H1 (cell line): Measurements from ENCODE around the gene ANAPC15. TPM values are rescaled to one million over a fixed set of nuclear protein-coding genes. Genes with fewer than 3 reads are reported as not detected.

Source experiments
- CTCF ChIA-PET: fragments of 300-600 bp; sonication (Branson Sonifier 250); formaldehyde crosslinking; loops from one replicate; lab custom pipeline; 2021; ENCODE audit not compliant: partially characterized antibody; lab: Charles Lee
- POLR2A ChIA-PET: fragments of 300-600 bp; sonication (Branson Sonifier 250); formaldehyde crosslinking; loops from one replicate; lab custom pipeline; 2021; ENCODE audit warnings: inconsistent platforms; ENCODE audit not compliant: partially characterized antibody; lab: Charles Lee
- DNase-seq, 2 experiments: peaks; one replicate each; pipeline versions ENCODE4 v3.0.0 to v3.0.0-alpha.2; 2010 to 2022; ENCODE audit warnings: low spot score in 2 of 2, low read depth in 1 of 2, mixed read lengths in 1 of 2
- FAIRE-seq: peaks from 2 replicates; lab custom pipeline; 2011; peaks lifted over from hg19 to GRCh38; lab: Jason Lieb, UNC
- H2AFZ ChIP-seq: 2 replicates; pipeline ENCODE4 v1.8.1; 2012; ENCODE audit warnings: low read length, inconsistent platforms
- H2AK5ac ChIP-seq: 2 replicates; pipeline ENCODE4 v1.6.1; 2013; ENCODE audit warnings: low read depth, low read length
- H2BK120ac ChIP-seq: replicated peaks from 2 replicates; pipeline ENCODE3; 2013; ENCODE audit warnings: low read depth, low read length, inconsistent platforms
- H2BK12ac ChIP-seq: 2 replicates; pipeline ENCODE4 v1.6.1; 2013; ENCODE audit warnings: low read depth, low read length
- H2BK15ac ChIP-seq: 2 replicates; pipeline ENCODE4 v1.6.1; 2013; ENCODE audit warnings: low read length
- H2BK20ac ChIP-seq: 2 replicates; pipeline ENCODE4 v1.6.1; 2013; ENCODE audit warnings: low read length
- H2BK5ac ChIP-seq: 2 replicates; pipeline ENCODE4 v1.6.1; 2013; ENCODE audit warnings: low read depth, low read length
- H3K14ac ChIP-seq: 2 replicates; pipeline ENCODE4 v1.6.1; 2013; ENCODE audit warnings: inconsistent platforms; ENCODE audit not compliant: insufficient read length
- H3K18ac ChIP-seq: 2 replicates; pipeline ENCODE4 v1.6.1; 2013; ENCODE audit warnings: low read length; ENCODE audit errors: extremely low read depth
- H3K23ac ChIP-seq: 2 replicates; pipeline ENCODE4 v1.6.1; 2013; ENCODE audit warnings: inconsistent platforms; ENCODE audit not compliant: insufficient read length
- H3K23me2 ChIP-seq: 2 replicates; pipeline ENCODE4 v1.6.1; 2013; ENCODE audit warnings: low read depth, low read length
- H3K27ac ChIP-seq: 2 replicates; pipeline ENCODE4 v1.6.1; 2011; ENCODE audit warnings: low read depth, low read length, inconsistent platforms
- H3K27me3 ChIP-seq, 4 experiments: replicated peaks in 1 of 4; 1 replicate in 1 of 4; 2 replicates in 3 of 4; pipeline versions ENCODE4 v1.6.1 to v1.8.1; 2011 to 2013; ENCODE audit warnings: low read length in 3 of 4, mild to moderate bottlenecking in 3 of 4, inconsistent platforms in 2 of 4, mixed read lengths in 2 of 4, moderate library complexity in 1 of 4; ENCODE audit not compliant: control insufficient read depth in 3 of 4, insufficient read depth in 3 of 4; ENCODE audit errors: extremely low read depth in 1 of 4
- H3K36me3 ChIP-seq, 4 experiments: 2 replicates each; pipeline versions ENCODE4 v1.6.1 to v1.8.1; 2011 to 2013; ENCODE audit warnings: mild to moderate bottlenecking in 4 of 4, low read length in 3 of 4, moderate library complexity in 2 of 4, control low read depth in 1 of 4, inconsistent platforms in 1 of 4; ENCODE audit not compliant: insufficient read depth in 4 of 4, control insufficient read depth in 2 of 4
- H3K4ac ChIP-seq: replicated peaks from 2 replicates; pipeline ENCODE3; 2013; ENCODE audit warnings: low read length, low read depth, mixed read lengths, inconsistent platforms; ENCODE audit not compliant: insufficient read length
- H3K4me1 ChIP-seq, 4 experiments: replicated peaks in 1 of 4; 1 replicate in 1 of 4; 2 replicates in 3 of 4; pipeline versions ENCODE4 v1.6.1 to v1.8.1; 2011 to 2013; ENCODE audit warnings: low read length in 3 of 4, inconsistent platforms in 2 of 4, mixed read lengths in 1 of 4; ENCODE audit not compliant: insufficient read depth in 4 of 4, control insufficient read depth in 3 of 4
- H3K4me2 ChIP-seq, 2 experiments: 2 replicates each; pipeline versions ENCODE4 v1.6.1 to v1.8.1; 2011 to 2013; ENCODE audit warnings: low read depth in 2 of 2, low read length in 2 of 2, control low read depth in 1 of 2, inconsistent platforms in 1 of 2, mild to moderate bottlenecking in 1 of 2; ENCODE audit not compliant: insufficient read depth in 1 of 2
- H3K4me3 ChIP-seq, 4 experiments: fragments of 200-600, 300-600 bp in 1 of 4; sonication (generic), shearing (Covaris generic), sonication (Bioruptor Twin) in 1 of 4; 2 replicates each; pipeline versions ENCODE4 v1.5.1 to v1.8.1; 2011 to 2016; ENCODE audit warnings: low read length in 4 of 4, low read depth in 3 of 4, control low read depth in 2 of 4, inconsistent platforms in 2 of 4, mild to moderate bottlenecking in 2 of 4, mixed read lengths in 1 of 4, moderate library complexity in 1 of 4; ENCODE audit not compliant: insufficient read depth in 2 of 4; ENCODE audit errors: extremely low read depth in 1 of 4
- H3K56ac ChIP-seq: replicated peaks from 2 replicates; pipeline ENCODE3; 2013; ENCODE audit warnings: low read depth, mild to moderate bottlenecking, mixed read lengths, low read length, inconsistent platforms; ENCODE audit not compliant: insufficient read length
- H3K79me1 ChIP-seq: 2 replicates; pipeline ENCODE4 v1.6.1; 2013; ENCODE audit warnings: low read depth, low read length, control low read depth
- H3K79me2 ChIP-seq, 2 experiments: 2 replicates each; pipeline versions ENCODE4 v1.6.1 to v1.8.1; 2012 to 2013; ENCODE audit warnings: low read length in 2 of 2, mild to moderate bottlenecking in 2 of 2, inconsistent platforms in 1 of 2; ENCODE audit not compliant: insufficient read depth in 2 of 2, control insufficient read depth in 1 of 2
- H3K9ac ChIP-seq, 4 experiments: replicated peaks in 1 of 4; 1 replicate in 1 of 4; 2 replicates in 3 of 4; pipeline versions ENCODE4 v1.6.1 to v1.8.1; 2011 to 2013; ENCODE audit warnings: low read depth in 3 of 4, low read length in 3 of 4, control low read depth in 2 of 4, mild to moderate bottlenecking in 2 of 4, moderate library complexity in 2 of 4, inconsistent platforms in 1 of 4; ENCODE audit errors: extremely low read depth in 1 of 4
- H3K9me3 ChIP-seq, 2 experiments: 2 replicates each; pipeline versions ENCODE4 v1.6.1 to v1.8.1; 2012 to 2013; ENCODE audit warnings: mild to moderate bottlenecking in 2 of 2, moderate library complexity in 2 of 2, control low read depth in 1 of 2, inconsistent platforms in 1 of 2, low read depth in 1 of 2, low read length in 1 of 2, mixed read lengths in 1 of 2; ENCODE audit not compliant: insufficient read depth in 2 of 2
- H4K20me1 ChIP-seq, 2 experiments: replicated peaks in 1 of 2; 2 replicates each; pipeline versions ENCODE3 to v1.8.1; 2011 to 2013; ENCODE audit warnings: inconsistent platforms in 2 of 2, low read length in 2 of 2, mild to moderate bottlenecking in 1 of 2; ENCODE audit not compliant: insufficient read depth in 2 of 2, control insufficient read depth in 1 of 2
- H4K5ac ChIP-seq: 2 replicates; pipeline ENCODE4 v1.6.1; 2013; ENCODE audit warnings: low read length, low read depth, mixed read lengths, inconsistent platforms; ENCODE audit not compliant: insufficient read length
- H4K8ac ChIP-seq: 2 replicates; pipeline ENCODE4 v1.8.0; 2013; ENCODE audit warnings: mild to moderate bottlenecking, moderate library complexity, low read length, inconsistent platforms; ENCODE audit not compliant: insufficient read depth; ENCODE audit errors: extremely low read depth
- H4K91ac ChIP-seq: replicated peaks from 2 replicates; pipeline ENCODE3; 2013; ENCODE audit warnings: low read length, mixed read lengths, inconsistent platforms; ENCODE audit not compliant: insufficient read length
- ASH2L ChIP-seq: fragments of 200-600, 300-600 bp; sonication (generic); IDR thresholded peaks from one replicate; pipeline ENCODE4 v1.7.1; 2017; ENCODE audit warnings: low read length
- BCL11A ChIP-seq, 2 experiments: IDR thresholded peaks; one replicate each; pipeline ENCODE4 v1.6.1; 2011; ENCODE audit warnings: low read depth in 2 of 2, low read length in 2 of 2, mild to moderate bottlenecking in 2 of 2
- CBX5 ChIP-seq: fragments of 300-800, 300-1000 bp; sonication (generic); IDR thresholded peaks from 2 replicates; pipeline ENCODE4 v1.7.1; 2016; ENCODE audit warnings: antibody characterized with exemption, low read length, low read depth
- CHD1 ChIP-seq: IDR thresholded peaks from 2 replicates; pipeline ENCODE4 v1.6.1; 2012; ENCODE audit warnings: low read depth, low read length, improper control_type of control experiment
- FOSL1 ChIP-seq: IDR thresholded peaks from 2 replicates; pipeline ENCODE4 v1.6.1; 2011; ENCODE audit warnings: mild to moderate bottlenecking, low read depth, low read length, moderate library complexity; ENCODE audit not compliant: insufficient read depth
- JUND ChIP-seq: IDR thresholded peaks from 2 replicates; pipeline ENCODE4 v1.6.1; 2011; ENCODE audit warnings: mild to moderate bottlenecking, improper control_type of control experiment, low read length
- POLR2A ChIP-seq, 2 experiments: IDR thresholded peaks; 1 replicate in 1 of 2; 2 replicates in 1 of 2; pipeline ENCODE4 v1.6.1; 2011; ENCODE audit warnings: low read depth in 2 of 2, low read length in 2 of 2, mild to moderate bottlenecking in 2 of 2; ENCODE audit errors: control extremely low read depth in 1 of 2
- POU5F1 ChIP-seq: IDR thresholded peaks from 2 replicates; pipeline ENCODE4 v1.6.1; 2011; ENCODE audit warnings: low read depth, mild to moderate bottlenecking, low read length, moderate library complexity
- SP4 ChIP-seq: IDR thresholded peaks from 2 replicates; pipeline ENCODE4 v1.6.1; 2012; ENCODE audit warnings: low read length, inconsistent platforms
- TAF1 ChIP-seq: IDR thresholded peaks from 2 replicates; pipeline ENCODE4 v1.6.1; 2011; ENCODE audit warnings: mild to moderate bottlenecking, low read depth, low read length
- YY1 ChIP-seq: IDR thresholded peaks from 2 replicates; pipeline ENCODE4 v1.6.1; 2011; ENCODE audit warnings: low read depth, mild to moderate bottlenecking, low read length
- WGBS, 2 experiments: shearing (Covaris generic) in 1 of 2; methylation state at CpG; one replicate each; pipeline versions ENCODE4 v1.1.6 to v1.1.7; 2013 to 2015; ENCODE audit warnings: low lambda C conversion rate in 2 of 2, mixed read lengths in 2 of 2, inconsistent platforms in 1 of 2, low coverage in 1 of 2, missing lambda C conversion rate in 1 of 2; ENCODE audit not compliant: insufficient replicate concordance in 2 of 2, insufficient coverage in 1 of 2, insufficient read length in 1 of 2; ENCODE audit errors: extremely low coverage in 1 of 2, missing lambda C conversion rate in 1 of 2; 5-methylcytosine and 5-hydroxymethylcytosine counted together
- polyA plus RNA-seq, 7 experiments: library from polyadenylated mRNA; depleted of rRNA in 3 of 7; stranded (reverse) in 5 of 7; unstranded in 2 of 7; fragments of >200 nt in 5 of 7; fragments of 200-250 nt in 2 of 7; gene quantifications; 1 replicate in 5 of 7; 2 replicates in 1 of 7; 4 replicates in 1 of 7; pipeline versions ENCODE4 v1.2.1 to v1.2.3, GENCODE V29; 2011 to 2013; ENCODE audit warnings: missing spikeins in 2 of 7, mixed read lengths in 2 of 7
- total RNA-seq: library from RNA; stranded (reverse); fragmentation: NEBNext Ultra II Directional; extraction: Animal tissue kit (Norgen Biotek cat#: 25700); gene quantifications from 2 replicates; pipeline ENCODE4 v1.2.1, GENCODE V29; 2021

ANAPC15 gene
- total and polyA plus RNA-seq, 2 of the 8 experiments (the other 6 are each of a cell fraction or from before 2014, with no cell fraction given), result 66.2 to 74.9 TPM

DNA sequence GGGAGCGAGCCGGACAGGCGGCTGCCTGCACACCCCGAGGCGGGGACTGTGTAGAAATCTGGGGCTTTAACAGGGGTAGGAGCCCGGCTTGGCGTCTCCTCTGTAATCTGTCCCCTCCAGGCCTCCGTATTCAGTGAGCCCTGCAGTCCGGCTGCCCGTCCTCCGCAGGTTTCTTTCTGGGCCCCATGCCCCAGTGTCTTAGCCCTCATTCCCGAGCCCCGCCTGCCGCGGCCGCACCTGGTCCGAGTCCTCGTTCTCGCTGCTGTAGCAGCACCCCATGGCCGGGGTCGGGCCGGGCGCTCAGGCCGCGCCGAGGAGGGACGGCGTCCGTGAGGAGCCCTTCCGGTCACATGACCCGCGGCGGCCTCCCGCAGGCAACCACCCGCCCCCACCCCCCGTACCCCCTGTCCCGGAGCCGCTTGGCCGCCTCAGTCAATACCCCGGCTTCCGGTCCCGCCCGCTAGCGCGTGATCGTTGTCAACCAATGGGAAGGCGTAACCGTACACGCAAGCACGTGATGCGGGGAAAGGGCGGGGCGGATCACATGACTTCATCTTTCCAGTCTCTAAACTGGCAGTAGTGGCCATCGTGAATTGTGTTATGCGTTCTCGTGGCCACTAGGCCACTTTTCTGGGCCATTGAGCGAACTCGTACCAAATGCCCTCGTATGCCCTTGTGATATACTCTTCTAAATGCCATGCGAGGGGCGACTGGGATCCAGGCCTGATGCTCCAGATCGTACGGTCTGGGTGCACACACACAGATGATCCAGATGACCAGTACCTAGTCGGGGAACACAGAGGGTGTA, 9.3 kb downstream of the ANAPC15 start, which contains the start of gene LAMTOR1:
TSS of gene LAMTOR1 (minus strand) at position 352 of the 808 bp plus-strand sequence. CDS start at position 279, 73 bp downstream.
- peak within 1 kb of the TSS; percentile 69 for H3K4ac ChIP-seq
- H3K9me3 ChIP-seq, result no peaks in the 10 kb centered on the region
- H4K5ac ChIP-seq, result peak within 1 kb of the TSS; percentile 49
- H3K18ac ChIP-seq, result peak within 1 kb of the TSS; percentile 26
- H3K4me3 ChIP-seq, result peak within 1 kb of the TSS; percentile 95 to 98 (median 97)
- H2BK20ac ChIP-seq, result no peak within 1 kb of the TSS
- H2BK5ac ChIP-seq, result peak within 1 kb of the TSS; percentile 79; the same call in 1 of the 2 replicates
- H3K27ac ChIP-seq, result peak within 1 kb of the TSS; percentile 86
- peak within 1 kb of the TSS; percentile 59 for H3K56ac ChIP-seq
- peak within 1 kb of the TSS; percentile 8 for H3K14ac ChIP-seq
- no peak within 1 kb of the TSS for H2BK15ac ChIP-seq
- peaks cover 10 to 34% of the 10 kb centered on the region in 2 experiments for H3K79me2 ChIP-seq
- H2BK12ac ChIP-seq, result peak within 1 kb of the TSS; percentile 41
- WGBS, 2 experiments, result 7% methylated on average over 54 of the region's 64 CpGs; no CpG with 5 or more reads in 1 of the 2 experiments
- H2AK5ac ChIP-seq, result peak within 1 kb of the TSS; percentile 65; the same call in 1 of the 2 replicates
- H3K9ac ChIP-seq, result peak within 1 kb of the TSS; percentile 88 to 98 (median 95)
- H3K4me2 ChIP-seq, result peak within 1 kb of the TSS; percentile 84 to 91
- H4K8ac ChIP-seq, result peak within 1 kb of the TSS; percentile 97
- H3K4me1 ChIP-seq, result peaks cover 3 to 14% (median 5%) of the 10 kb centered on the region in 4 experiments; a peak in 6 of 7 replicates
- peak; percentile 84 for FAIRE-seq
- POLR2A ChIA-PET, result interaction anchor here (0.6 to 14.4 kb wide), 8 partner anchors 9 to 329 kb away, joined by 3 to 144 read pairs (median 4); partner anchors contain the start of genes ANAPC15, INPPL1 and LRRC51
- peaks cover 13 to 16% (median 15%) of the 10 kb centered on the region in 4 experiments for H3K36me3 ChIP-seq
- H3K27me3 ChIP-seq, result no peaks in the 10 kb centered on the region
- H4K20me1 ChIP-seq, result peaks cover under 1 to 13% of the 10 kb centered on the region in 2 experiments
- peak; percentile 97 to 98 for DNase-seq
- H2BK120ac ChIP-seq, result no peak within 1 kb of the TSS
- no peak within 1 kb of the TSS for H3K23ac ChIP-seq
- H3K23me2 ChIP-seq, result peaks cover 6% of the 10 kb centered on the region
- CTCF ChIA-PET, result interaction anchor here (1.0 to 14.0 kb wide), 4 partner anchors 13 to 135 kb away, joined by 4 to 423 read pairs (median 25); no protein-coding TSS in a partner anchor
- peak within 1 kb of the TSS; percentile 70 for H4K91ac ChIP-seq
- H3K79me1 ChIP-seq, result peaks cover 13% of the 10 kb centered on the region
- 0 out of 2 replicates have a peak within 1 kb of the TSS, but pooled peaks have one; percentile 70 for H2AFZ ChIP-seq
- TF ChIP-seq CHD1, result no peak
- TF ChIP-seq FOSL1, result no peak
- peak; percentile 84 for TF ChIP-seq TAF1
- no peak for TF ChIP-seq POU5F1
- TF ChIP-seq SP4, result peak; percentile 98
- no peak; the same call in 1 of the 2 replicates for TF ChIP-seq JUND
- TF ChIP-seq ASH2L, result peak; percentile 48
- TF ChIP-seq YY1, result peak; percentile 46; the same call in 1 of the 2 replicates
- TF ChIP-seq CBX5, result no peak
- TF ChIP-seq BCL11A (IDR thresholded peaks at IDR 0.05; ENCODE audit: low read depth in 2 of 2, low read length in 2 of 2), result no peak
- peak; percentile 88 to 96 for TF ChIP-seq POLR2A (IDR thresholded peaks at IDR 0.05; ENCODE audit: control extremely low read depth in 1 of 2, low read depth in 2 of 2, low read length in 2 of 2)
